Testis (tissue), 3 donors: ENCODE results near the gene CDKAL1. TPM values are rescaled to one million over a fixed set of nuclear protein-coding genes. Genes with fewer than 3 reads are reported as not detected.

Experiments
- DNase-seq: peaks from one replicate; pipeline ENCODE4 v3.0.0-alpha.2; 2019
- H3K27ac ChIP-seq, 2 donors: fragments of 200-600 bp; sonication (generic); one replicate each; pipeline ENCODE4 v1.5.1; 2019
- H3K27me3 ChIP-seq: fragments of 200-600 bp; sonication (generic); one replicate; pipeline ENCODE4 v1.5.1; 2019
- H3K36me3 ChIP-seq: fragments of 200-600 bp; sonication (generic); one replicate; pipeline ENCODE4 v1.5.1; 2017; ENCODE audit warnings: low read depth; ENCODE audit errors: missing control alignments
- H3K4me1 ChIP-seq: fragments of 200-600 bp; sonication (generic); one replicate; pipeline ENCODE4 v1.5.1; 2019
- H3K4me3 ChIP-seq, 2 donors: fragments of 200-600 bp; sonication (generic); one replicate each; pipeline ENCODE4 v1.5.1; 2017 to 2019
- H3K9me3 ChIP-seq: fragments of 200-600 bp; sonication (generic); one replicate; pipeline ENCODE4 v1.5.1; 2017
- POLR2A ChIP-seq: fragments of 450-650 bp; IDR thresholded peaks from one replicate; pipeline ENCODE4 v1.6.1; 2017; ENCODE audit warnings: antibody characterized with exemption, mild to moderate bottlenecking, moderate library complexity
- WGBS, 2 donors: methylation state at CpG; one replicate each; pipeline ENCODE4 v1.1.5; 2018; 5-methylcytosine and 5-hydroxymethylcytosine counted together
- intact Hi-C: fragments of 100-400 bp; cut with DNase I; formaldehyde crosslinking; loops from one replicate; pipeline ENCODE4 v1.15.1; 2023; ENCODE audit warnings: low total_unique reads
- polyA plus RNA-seq: library from polyadenylated mRNA; stranded (reverse); fragments of 350-450 nt; fragmentation: Illumina TruSeq; extraction: RNeasy Lipid Tissue Mini Kit (QIAGEN cat#74804); gene quantifications from one replicate; pipeline ENCODE4 v1.2.3, GENCODE V29; 2014; ENCODE audit warnings: low read depth, low replicate concordance; ENCODE audit not compliant: insufficient read depth
- total RNA-seq, 2 donors: library from RNA; depleted of rRNA; stranded (reverse); fragments of >200 nt; gene quantifications; one replicate each; pipeline ENCODE4 v1.2.3, GENCODE V29; 2016
- TF ChIP-seq, protein P1 (sequence below), 3 experiments: fragments of 450-650 bp in 2 of 3; fragments of 200-600 bp in 1 of 3; sonication (generic) in 1 of 3; IDR thresholded peaks; one replicate each; pipeline ENCODE4 v1.5.1; 2016 to 2019; ENCODE audit warnings: antibody characterized with exemption in 3 of 3, mild to moderate bottlenecking in 2 of 3, moderate library complexity in 1 of 3

The CDKAL1 gene
- total and polyA plus RNA-seq, 3 donors from 2014 or later, result 11.1 to 18.5 (median 16.1) TPM

GRCh38 chr6:20564777-20565176 is 30.5 kb downstream of the CDKAL1 start:
- H3K27ac ChIP-seq, result no peak overlapping the region
- 76 to 80% methylated on average over 2 of the region's 2 CpGs for WGBS, 2 donors
- H3K36me3 ChIP-seq, result no peaks in the 10 kb centered on the region
- no peaks in the 10 kb centered on the region for H3K27me3 ChIP-seq
- no peaks in the 10 kb centered on the region for H3K4me1 ChIP-seq
- no peak for DNase-seq
- TF ChIP-seq POLR2A, result no peak
- TF ChIP-seq, protein P1, sequence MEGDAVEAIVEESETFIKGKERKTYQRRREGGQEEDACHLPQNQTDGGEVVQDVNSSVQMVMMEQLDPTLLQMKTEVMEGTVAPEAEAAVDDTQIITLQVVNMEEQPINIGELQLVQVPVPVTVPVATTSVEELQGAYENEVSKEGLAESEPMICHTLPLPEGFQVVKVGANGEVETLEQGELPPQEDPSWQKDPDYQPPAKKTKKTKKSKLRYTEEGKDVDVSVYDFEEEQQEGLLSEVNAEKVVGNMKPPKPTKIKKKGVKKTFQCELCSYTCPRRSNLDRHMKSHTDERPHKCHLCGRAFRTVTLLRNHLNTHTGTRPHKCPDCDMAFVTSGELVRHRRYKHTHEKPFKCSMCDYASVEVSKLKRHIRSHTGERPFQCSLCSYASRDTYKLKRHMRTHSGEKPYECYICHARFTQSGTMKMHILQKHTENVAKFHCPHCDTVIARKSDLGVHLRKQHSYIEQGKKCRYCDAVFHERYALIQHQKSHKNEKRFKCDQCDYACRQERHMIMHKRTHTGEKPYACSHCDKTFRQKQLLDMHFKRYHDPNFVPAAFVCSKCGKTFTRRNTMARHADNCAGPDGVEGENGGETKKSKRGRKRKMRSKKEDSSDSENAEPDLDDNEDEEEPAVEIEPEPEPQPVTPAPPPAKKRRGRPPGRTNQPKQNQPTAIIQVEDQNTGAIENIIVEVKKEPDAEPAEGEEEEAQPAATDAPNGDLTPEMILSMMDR (IDR thresholded peaks at IDR 0.05), result no peak
- no peaks in the 10 kb centered on the region for H3K9me3 ChIP-seq
- intact Hi-C loops, result no loop called here
- H3K4me3 ChIP-seq, result no peak overlapping the region

DNA sequence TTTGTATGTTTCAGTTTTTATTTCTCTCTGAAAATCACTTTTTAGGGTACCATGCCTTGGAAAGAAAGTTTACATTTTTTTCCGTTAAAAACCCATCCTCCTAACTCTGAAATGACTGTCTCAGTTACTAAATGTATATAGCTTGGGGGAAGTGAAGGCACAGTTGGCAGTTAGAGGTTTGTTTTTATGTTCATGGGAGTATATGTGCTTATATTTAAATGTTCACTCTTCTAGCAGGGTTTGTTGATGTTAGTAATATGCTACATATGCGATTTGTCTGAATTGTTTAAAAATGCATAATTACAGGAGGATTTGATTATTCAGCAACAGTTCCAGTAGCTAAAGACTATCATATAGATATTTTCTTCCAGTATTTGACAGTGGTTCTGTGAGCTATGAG is 31.1 kb downstream of the CDKAL1 start:
- Histone ChIP-seq H3K4me3 (no peak overlapping the region), H3K27ac (no peak overlapping the region), H3K27me3 (no peaks in the 10 kb centered on the region), H3K4me1 (no peaks in the 10 kb centered on the region), H3K36me3 (no peaks in the 10 kb centered on the region), H3K9me3 (no peaks in the 10 kb centered on the region)
- no peak for DNase-seq
- 90 to 95% methylated on average over 2 of the region's 2 CpGs for WGBS, 2 donors
- intact Hi-C loops, result no loop called here
- no peak for TF ChIP-seq POLR2A
- TF ChIP-seq, protein P1 (IDR thresholded peaks at IDR 0.05), result no peak

- no peaks in the 10 kb centered on the region for H3K27me3 ChIP-seq
- TF ChIP-seq, protein P1 (IDR thresholded peaks at IDR 0.05), result no peak
- TF ChIP-seq POLR2A, result no peak
- H3K4me1 ChIP-seq, result no peaks in the 10 kb centered on the region
- DNase-seq, result no peak
- 92 to 94% methylated on average over 3 of the region's 3 CpGs for WGBS, 2 donors
- no peaks in the 10 kb centered on the region for H3K36me3 ChIP-seq
- no peak overlapping the region for H3K27ac ChIP-seq
- intact Hi-C loops, result no loop called here
- H3K9me3 ChIP-seq, result no peaks in the 10 kb centered on the region
- H3K4me3 ChIP-seq, result no peak overlapping the region
These were observed 31.9 kb downstream of the CDKAL1 start for GRCh38 chr6:20566109-20566508.

DNA sequence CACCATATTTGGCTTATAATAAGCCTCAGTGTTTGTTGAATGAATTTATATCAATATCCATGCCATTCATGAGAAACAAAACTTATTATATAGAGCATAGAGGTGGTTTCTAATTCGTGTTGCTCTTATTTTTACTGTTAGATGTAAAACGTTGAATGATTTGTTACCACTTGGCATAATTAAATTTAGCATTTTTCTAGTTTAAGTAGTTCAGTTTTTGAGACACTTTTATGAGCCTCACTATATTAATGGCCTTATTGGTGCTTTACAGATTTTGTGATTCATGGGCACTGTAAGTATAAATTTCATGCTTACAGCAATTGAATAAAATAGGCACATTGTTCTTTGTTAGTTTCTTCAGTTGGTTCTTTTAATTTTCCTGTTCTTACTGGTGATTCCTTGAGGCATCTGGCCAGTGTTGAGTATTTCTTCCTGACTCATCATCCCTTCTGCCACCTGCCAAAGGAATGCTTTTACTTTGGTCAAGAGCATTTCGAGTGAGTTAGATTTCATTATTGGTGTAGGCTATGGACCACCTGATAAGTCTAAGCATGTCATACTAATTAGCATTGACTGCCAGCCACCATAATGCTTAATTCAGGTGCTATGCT is 34.8 kb downstream of the CDKAL1 start:
- DNase-seq, result no peak
- no peak overlapping the region for H3K27ac ChIP-seq
- intact Hi-C loops, result no loop called here
- H3K4me3 ChIP-seq, result no peak overlapping the region
- H3K36me3 ChIP-seq, result no peaks in the 10 kb centered on the region
- no peak for TF ChIP-seq POLR2A
- TF ChIP-seq, protein P1 (IDR thresholded peaks at IDR 0.05), result no peak
- no peaks in the 10 kb centered on the region for H3K4me1 ChIP-seq
- no peaks in the 10 kb centered on the region for H3K9me3 ChIP-seq
- 59 to 61% methylated on average over 3 of the region's 3 CpGs for WGBS, 2 donors
- H3K27me3 ChIP-seq, result no peaks in the 10 kb centered on the region

- Histone ChIP-seq H3K9me3 (no peaks in the 10 kb centered on the region), H3K36me3 (no peaks in the 10 kb centered on the region), H3K27ac (no peak overlapping the region), H3K4me3 (no peak overlapping the region), H3K4me1 (no peaks in the 10 kb centered on the region), H3K27me3 (no peaks in the 10 kb centered on the region)
- no peak for DNase-seq
- TF ChIP-seq, protein P1 (IDR thresholded peaks at IDR 0.05), result no peak
- TF ChIP-seq POLR2A, result no peak
- intact Hi-C loops, result no loop called here
These were observed 37.0 kb downstream of the CDKAL1 start for GRCh38 chr6:20571261-20571660.
